NCI-H82 treated with DMSO at 0.1 percent for 48 hours (cell line): Measurements from ENCODE around the gene CASZ1.

Source experiments
- DNase-seq: peaks from one replicate; lab custom pipeline; 2025; ENCODE audit not compliant: unreplicated experiment; lab: John Stamatoyannopoulos, UW

The CASZ1 gene

DNA sequence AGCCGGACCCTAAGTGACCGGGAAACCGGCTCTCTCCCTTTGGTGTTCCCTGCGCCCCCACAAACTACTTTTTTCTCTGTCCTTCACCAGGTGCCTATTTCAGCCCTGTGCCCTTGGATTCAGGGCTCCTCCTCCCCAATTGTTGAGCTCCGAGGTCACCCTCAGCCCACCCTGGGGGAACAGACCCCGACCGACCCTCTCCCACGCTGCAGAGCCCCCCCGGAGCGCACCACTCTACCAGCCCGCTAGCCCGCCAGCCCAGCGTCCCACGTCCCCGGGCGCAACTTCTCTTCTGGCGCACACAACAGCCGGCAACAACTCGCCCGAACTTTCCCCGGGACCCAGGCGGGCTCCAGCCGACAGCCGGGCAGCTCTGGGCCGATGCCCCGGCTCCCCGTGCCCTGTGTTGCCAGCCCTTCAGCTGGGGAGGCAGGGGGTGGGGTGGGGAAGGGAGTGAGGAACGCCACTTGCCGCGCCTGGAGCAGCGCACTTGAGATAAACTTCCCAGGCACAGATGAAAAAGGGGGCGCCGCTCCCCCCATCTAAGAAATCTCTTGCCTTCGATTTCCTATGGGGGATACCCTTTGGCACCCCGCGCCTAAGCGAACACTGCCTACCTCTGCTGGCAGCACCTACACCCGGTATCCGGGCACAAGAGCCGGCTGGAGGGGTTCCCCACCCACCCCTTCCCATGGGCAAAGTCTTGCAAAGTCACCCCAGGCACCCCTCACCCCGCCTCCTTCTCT, 997 bp downstream of the CASZ1 start:
- DNase-seq = no peak

DNA sequence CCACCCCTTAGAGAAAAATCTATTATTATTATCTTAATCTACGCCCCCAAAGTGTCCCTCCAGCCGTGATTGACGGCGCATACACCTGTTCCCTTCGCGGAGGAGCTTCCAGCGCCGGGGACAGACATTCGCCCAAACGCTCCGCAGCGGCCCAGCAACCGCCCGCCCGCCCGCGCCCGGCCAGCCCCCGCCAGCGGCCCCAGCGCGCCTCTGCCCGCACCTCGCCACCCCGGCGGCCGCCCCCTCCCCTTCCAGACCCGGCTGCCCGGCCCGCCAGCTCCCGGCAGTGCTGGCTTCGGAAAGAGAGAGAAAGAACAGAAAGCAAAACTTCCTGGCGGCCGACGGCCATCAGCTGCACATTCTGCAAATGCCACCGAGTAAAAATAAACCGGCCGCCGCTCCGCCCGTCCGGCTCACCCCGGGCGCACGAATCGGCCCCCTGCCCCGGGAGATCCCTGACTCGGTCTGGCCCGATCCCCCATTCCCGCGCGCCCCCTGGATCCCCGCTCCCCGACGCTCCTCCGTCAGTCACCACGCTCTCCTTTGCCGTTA, 1.6 kb downstream of the CASZ1 start:
- DNase-seq = no peak

DNA sequence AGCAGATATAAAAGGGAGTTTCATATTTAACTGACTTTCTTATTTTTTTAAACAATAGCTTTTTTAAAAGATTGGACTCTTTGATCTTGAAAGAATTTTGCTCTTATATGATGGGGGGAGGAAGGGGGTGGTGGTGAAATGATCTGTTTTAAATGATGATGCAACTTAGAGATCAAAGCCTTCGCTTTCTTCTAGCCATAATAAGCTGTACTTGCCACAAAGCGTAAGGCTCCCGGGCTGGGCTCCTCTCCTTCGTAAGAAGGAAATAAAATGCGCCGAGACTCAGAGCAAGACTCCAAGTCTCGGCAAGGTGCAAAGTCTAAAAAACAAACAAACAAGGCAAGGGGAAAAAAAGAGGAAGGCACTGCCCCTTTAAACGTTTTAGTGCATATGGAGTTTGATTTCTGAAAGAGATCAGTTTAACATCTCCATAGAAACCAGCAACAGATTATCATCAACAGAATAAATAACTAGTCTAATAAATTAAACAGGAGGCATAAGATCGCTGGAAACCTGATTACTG, 3.3 kb downstream of the CASZ1 start:
- peak; percentile 44 for DNase-seq

DNA sequence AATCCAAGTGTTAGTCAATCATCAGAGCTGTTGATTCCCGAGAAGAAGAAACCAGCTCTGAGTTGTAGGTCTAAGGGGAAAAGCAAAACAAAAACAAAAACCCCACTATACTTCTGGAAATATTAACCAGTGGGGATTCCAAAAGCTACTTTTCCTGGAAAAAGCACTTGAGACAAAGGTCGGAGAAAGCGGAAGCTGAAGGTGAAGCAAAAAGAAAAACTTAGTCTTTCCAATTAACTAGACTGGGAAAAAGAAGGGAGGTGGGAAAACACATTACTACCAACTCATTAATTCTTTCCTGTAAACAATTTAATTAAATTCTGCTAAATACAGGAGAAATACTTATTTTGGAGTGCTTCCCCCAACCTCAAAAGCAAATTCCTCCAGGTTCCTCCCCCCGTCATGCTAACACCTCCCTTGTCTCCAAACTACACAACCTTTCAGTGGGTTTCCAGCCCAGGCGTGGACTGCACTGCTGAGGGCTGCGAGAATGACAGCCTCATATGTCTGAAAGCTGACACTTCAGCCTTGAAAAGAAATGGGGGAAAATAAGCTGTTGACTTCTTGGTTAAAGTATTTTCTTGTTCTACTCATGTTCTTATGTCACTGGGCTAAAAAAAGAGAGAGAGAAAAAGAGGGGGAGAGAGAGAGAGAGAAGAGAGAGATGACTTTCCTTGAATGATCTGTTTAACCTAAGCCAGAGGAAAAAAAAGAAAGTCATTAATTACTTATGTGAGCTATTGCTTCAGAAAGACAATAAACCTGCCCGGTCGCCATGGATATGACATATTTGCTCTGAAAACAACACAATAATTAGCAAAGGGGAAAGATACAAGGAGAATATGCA, 5.1 kb downstream of the CASZ1 start:
- DNase-seq = no peak

DNA sequence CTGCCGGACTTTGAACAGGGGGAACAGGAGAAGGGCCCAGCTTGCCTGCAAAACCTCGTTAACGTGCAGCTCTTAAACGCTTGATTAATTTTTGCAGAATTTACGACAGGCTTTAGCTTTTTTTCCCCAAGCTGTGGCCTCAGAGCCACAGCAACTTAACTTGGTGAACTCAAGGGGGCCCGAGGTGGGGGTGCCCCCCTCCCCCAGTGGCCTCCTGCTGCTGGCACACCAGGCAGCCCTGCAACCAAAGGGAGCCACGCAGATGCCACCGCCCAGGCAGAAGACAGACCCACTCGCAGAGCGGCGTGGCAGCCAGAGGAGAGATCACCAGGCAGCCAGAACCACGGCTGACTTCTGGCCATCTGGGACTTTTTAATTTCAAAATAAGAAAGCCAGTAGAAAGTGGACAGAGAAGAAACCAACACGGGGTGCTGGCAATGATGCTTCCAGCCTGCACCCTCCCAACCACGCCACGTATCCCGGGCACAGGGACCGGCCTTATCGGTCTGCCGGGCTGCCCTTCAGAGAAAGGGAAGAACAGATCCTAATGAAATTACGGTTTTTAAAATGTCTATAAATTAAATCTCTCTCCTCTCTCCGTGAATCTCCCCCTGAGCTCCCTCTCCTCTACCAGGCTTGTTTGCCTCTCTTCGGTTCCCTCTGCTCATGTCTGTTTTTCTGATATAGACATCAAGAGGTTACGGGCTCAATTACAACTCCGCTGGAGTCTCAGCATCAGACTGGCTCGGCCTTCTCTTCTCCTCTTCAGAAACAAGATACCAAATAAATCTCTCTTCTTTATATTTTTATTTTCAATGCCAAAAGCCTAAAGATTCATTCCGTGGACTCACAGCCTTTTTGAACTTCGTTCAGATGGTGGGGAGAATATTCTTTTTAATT, 6.4 kb downstream of the CASZ1 start:
- peak; percentile 13 for DNase-seq

DNA sequence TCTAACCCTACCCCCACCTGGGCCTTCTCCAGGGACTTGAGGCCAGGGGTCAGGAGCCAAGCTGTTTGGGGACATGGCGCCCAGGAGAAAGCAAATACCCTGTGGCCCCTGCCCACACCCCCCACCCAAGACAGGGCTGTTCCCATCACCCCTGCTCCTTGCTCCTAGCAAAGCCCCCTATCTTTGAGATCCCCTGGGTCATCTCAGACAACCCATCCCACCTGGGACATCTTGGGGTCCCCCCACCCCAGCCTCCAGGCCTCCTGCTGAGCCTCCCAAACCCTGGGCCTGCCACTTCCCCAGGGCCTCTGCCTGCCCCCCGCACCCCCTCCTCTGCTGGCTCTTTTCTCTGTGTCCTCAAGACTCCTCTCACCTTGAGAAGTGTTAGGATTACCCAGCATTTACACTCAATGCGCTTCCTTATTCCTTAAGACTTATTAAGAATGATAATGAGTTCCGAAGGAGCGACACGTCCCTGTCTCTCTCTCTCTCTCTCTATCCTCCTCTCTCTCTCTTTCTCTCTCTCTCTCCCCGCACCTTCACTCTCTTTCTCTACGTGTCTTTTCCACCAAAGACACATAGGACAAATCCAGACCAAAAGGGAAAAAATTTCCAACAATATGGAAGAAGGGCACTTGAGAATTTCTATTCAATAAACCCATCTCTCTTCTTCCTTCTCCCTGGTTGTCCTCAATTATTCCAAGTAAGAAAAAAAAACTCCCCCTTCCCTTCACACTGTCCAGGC, 7.2 kb downstream of the CASZ1 start:
- DNase-seq = peak; percentile 50

DNA sequence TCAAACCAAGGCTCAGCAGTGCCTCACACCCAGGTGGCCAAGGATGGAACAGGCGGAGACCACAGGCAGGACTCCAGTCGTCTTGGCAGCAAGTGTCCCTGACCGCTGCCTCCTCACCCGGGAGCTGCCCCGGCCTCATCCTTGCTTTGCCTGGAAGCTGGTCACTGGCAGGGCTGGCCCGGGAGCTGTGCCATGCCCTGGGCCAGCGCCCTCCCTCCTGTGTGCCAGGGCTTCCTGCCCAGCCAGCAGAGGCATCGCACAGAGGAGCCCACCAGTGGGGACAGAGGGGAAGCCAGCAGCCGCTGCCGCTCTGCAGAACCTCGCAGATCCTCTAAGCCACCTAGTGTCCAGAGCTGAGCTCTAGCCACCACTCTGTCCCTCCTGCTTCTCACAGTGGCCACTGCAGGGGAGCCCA, 7.8 kb downstream of the CASZ1 start:
- DNase-seq = no peak

DNA sequence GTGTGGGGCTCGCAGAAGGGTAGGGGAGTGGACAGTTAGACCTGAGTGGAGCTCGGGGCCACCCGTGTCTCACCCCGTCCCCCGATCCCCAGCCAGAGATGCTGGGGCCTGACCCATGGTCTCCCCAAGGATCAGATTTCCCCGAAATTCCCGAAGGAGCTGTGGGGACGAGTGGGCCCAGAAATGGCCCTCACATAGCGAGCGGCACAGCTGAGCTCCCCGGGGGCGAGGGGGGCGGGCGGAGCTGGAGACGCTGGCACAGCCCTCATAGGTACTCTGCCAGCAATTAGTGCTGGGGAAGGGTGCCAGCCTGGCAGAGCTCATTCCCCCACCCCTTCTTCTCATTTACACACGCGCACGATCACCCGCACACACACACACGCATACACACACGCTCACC, 9.2 kb downstream of the CASZ1 start:
- no peak for DNase-seq

DNA sequence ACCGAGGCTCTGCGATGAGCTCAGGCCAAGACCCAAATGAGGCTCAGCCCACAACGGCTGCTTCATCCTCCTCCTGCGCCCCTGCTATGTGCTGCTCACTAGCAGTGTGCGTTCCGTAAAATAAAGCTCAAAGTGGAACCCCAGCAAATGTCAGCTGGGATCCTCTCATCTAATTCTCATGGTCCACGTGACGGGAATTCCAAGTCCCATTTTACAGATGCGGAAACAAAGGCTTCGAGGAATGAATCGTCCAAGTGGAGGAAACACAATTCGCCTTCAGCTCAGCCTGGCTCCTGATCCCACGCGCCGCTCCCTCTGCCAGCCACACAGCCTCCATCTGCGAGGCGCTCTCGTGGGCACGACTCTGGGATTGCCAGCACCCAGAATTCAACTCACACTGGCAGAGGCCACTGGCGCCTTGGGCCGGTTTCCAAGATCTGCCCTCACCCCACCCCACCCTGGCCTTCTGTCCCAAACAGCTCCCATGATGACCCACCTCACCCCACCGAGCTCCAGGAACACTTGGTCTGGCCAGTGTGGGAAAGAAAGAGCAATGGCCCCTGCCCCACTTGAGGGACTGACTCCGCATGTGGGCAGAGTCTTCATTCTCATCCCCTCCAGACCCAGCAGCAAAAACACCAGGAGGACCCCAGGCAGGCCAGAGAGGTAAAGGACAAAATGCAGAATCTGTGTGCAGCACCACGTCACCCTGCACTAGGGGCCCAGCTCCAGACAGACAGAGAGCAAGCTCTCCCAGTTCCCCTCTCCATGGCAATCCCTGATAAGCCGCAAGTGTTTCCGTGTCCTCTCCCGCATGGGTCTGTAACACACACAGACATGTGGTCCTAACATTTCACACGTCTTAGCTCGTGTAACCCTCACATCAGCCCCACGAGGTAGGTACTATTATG, 10.5 kb downstream of the CASZ1 start:
- no peak for DNase-seq

DNA sequence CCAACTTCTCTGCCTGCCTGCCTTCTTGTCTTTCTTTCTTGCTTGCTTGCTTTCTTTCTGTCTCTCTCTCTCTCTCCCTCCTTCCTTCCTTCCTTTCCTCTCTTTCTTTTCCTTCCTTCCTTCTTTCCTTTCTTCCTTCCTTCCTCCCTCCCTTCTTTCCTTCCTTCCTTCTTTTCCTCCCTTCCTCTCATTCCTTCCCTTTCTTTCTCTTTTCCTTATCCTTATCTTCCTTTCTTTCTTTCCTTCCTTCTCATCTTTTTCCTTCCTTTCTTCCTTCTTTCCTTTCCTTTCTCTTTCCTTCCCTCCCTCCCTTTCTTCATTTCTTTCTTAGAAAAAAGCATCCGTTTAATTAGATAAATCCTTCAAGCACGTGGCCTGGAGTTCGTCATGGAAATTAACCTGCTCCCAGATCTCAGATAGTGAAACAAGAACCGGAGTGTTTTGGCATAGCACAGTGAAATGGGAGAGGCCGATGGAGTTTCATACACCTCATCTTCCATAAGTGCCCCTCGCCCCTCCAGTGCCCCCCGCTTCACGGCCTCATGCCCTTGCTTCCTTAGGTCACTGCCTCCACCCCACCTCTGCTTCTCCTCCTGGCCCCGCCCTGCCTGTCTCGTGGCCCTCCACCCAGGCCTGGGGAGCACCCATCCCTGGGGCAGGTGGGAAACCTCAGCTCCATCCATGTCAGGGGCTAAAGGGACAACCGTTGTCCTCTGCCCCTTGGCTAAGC, 11.3 kb downstream of the CASZ1 start:
- no peak for DNase-seq

DNA sequence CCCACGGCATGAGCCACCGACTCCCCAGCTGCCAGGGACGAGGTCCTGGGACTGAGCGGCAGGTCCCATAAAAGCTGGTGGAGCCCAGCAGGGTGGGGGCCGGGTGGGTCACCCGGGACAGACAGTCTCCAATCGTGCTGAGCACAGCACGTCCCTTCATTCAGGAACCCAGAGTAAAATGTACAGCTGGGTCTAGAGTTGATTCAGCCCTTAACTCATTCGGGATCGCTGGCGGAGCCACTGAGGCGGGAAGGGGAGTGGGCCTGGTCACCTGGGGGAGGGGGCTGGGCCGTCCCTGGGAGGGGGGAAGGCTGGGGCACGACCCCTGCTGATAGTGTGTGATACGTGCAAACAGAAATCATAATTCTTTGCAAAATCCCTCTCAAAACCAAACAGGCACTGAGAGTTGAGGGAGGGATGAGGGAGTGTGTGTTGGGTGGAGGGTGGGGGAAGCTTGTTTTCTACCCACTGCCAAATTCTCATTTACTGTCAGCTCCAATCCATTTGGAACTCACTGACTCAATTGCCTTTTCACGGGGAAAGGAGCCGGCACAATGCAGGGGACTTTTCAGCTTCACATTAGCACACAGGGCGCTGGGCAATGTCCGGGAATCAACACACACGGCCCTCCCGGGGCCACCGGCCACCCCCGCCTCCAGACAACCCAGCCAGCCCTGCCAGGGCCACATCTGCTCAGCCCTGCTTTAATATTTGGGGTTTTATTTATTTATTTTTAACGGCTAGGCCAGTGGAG, 13.8 kb downstream of the CASZ1 start:
- DNase-seq = no peak

DNA sequence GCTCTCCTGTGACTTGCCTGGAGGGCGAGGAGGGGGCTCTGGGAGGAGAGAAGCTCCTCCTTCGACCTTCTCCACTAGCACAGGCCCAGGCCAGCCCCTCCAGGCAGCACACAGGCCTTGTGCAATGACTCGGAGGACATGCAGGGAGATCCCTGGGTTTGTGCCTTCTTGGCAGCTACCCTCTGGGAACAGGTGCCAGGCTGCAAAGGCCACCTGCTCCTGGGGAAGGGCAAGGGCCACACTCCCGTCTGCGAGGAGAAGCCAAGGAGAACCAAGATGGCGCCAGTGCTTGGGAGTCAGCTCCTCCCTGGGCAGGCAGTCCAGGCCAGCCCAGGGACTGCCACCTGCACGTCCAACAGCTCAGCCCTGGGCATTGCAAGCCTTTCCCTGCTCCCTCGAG, 15.3 kb downstream of the CASZ1 start:
- DNase-seq = no peak

DNA sequence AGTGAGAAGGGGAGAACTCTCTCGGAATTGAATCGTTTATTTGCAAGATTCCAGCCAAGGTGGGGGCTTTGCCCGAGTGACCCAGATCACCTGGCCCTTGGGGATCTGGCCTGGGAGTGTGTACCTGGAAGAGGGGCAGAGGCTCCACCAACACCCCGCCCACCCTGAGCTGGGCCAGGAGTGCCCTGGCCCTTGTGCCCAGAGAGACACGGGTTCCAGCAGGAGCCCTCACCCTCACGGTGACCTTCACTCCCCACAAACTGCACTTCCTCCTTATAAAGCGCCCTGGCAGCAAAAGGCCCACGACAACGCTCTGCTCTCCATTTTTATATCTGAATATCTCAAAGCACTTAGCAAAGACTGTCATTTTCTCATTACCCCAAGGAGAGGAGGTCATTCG, 16.6 kb downstream of the CASZ1 start:
- DNase-seq = no peak

DNA sequence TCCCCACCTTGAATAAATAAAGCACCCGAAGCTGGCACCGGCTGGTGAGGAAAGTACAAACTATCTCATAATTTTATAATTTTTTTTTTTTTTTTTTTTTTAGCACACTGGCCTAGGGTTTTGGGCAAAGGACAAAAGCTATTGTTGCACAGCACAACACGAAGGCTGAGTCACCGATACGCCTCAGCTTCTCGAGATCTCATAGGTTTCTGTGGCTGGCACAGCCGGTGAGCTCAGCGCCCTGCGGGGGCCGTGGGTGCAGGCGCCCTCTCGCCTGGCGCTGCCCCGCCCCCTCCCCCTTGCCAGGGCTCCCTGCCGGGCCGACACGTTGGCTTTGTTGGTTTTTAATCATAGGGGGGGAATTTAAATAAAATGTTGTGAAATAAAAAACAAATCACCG, 17.2 kb downstream of the CASZ1 start:
- no peak for DNase-seq

DNA sequence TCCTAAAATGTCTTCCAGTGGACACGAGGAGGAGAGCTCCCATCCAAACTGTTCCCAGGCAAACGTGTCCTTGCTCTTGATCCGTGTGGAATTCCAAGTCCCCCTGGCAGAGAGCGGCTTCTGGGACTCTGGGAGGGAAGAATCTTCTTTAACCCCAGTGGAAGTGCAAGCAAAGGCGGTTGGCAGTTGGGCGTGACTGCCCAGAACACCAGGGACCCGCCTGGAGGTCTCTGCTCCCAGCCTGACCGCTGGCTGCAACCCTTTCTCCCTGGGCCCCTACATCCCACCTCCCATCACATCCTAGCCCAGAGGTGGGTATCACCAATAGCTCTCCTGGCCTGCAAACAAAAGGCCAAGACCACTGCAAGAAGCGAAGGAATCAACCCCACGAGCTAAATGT, 17.8 kb downstream of the CASZ1 start:
- no peak for DNase-seq

DNA sequence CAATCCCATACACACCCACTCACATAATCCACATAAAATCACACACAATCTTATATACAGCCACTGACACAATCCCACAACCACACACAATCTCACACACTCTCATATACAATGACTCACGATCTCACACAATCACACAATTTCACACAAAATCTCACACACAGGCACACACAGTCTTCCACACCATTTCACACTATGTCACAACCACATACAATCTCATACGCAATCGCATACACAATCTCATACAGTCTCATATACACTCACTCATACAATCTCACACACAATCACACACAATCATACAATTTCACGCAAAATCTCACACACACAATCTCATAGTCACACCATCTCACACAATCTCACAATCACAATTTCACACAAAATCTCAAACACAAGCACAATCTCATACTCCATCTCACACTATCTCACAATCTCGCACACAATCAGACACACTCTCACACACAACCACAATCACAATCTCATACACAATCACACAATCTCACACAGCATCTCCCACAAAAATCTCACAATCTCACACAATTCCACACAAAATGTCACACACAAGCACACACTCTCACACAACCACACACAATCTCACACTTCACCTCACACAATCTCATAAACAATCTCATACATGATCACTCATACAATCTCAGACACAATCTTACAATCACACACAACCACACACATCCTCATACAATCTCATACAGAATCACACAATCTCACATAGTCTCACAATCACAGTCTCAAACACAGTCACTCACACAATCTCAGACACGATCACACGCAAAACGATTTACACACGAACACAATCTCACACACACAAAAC, 18.5 kb downstream of the CASZ1 start:
- DNase-seq = no peak
